Fibroblast of the aortic adventitia (primary cell): ENCODE results near the gene PCDHB1. TPM values are rescaled to one million over a fixed set of nuclear protein-coding genes. Genes with fewer than 3 reads are reported as not detected.
"Not testable (repeated sequence)": the region's sequence is repeated elsewhere in the genome, so short reads cannot be mapped to it uniquely, and the experiment has no call there.

Experiments
- DNase-seq: peaks from one replicate; pipeline ENCODE4 v3.0.0-alpha.2; 2010; ENCODE audit warnings: low read depth
- H3K4me3 ChIP-seq: 2 replicates; pipeline ENCODE4 v1.5.1; 2011; ENCODE audit warnings: low read depth, mild to moderate bottlenecking, control low read depth, low read length, moderate library complexity
- total RNA-seq: library from RNA; depleted of rRNA; stranded (reverse); fragments of >200 nt; gene quantifications from 2 replicates; pipeline ENCODE4 v1.2.3, GENCODE V29; 2012; ENCODE audit warnings: low replicate concordance
- TF ChIP-seq, protein P1 (sequence below): IDR thresholded peaks from 2 replicates; pipeline ENCODE4 v1.5.1; 2011; ENCODE audit warnings: mild to moderate bottlenecking, low read length, control low read depth, inconsistent platforms; ENCODE audit not compliant: insufficient read depth

PCDHB1 gene
- total RNA-seq, 1 donor = not detected

DNA sequence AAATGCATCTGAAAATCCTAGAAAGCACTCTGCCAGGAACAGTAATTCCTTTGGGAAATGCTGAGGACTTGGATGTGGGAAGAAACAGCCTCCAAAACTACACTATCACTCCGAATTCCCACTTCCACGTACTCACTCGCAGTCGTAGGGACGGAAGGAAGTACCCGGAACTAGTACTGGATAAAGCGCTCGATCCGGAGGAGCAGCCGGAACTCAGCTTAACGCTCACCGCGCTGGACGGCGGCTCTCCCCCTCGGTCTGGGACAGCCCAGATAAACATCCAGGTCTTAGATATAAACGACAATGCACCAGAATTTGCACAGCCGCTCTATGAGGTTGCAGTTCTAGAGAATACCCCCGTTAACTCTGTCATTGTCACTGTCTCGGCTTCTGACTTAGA lies 49.9 kb downstream of the PCDHB1 start:
- H3K4me3 ChIP-seq = no peak overlapping the region
- TF ChIP-seq, protein P1, sequence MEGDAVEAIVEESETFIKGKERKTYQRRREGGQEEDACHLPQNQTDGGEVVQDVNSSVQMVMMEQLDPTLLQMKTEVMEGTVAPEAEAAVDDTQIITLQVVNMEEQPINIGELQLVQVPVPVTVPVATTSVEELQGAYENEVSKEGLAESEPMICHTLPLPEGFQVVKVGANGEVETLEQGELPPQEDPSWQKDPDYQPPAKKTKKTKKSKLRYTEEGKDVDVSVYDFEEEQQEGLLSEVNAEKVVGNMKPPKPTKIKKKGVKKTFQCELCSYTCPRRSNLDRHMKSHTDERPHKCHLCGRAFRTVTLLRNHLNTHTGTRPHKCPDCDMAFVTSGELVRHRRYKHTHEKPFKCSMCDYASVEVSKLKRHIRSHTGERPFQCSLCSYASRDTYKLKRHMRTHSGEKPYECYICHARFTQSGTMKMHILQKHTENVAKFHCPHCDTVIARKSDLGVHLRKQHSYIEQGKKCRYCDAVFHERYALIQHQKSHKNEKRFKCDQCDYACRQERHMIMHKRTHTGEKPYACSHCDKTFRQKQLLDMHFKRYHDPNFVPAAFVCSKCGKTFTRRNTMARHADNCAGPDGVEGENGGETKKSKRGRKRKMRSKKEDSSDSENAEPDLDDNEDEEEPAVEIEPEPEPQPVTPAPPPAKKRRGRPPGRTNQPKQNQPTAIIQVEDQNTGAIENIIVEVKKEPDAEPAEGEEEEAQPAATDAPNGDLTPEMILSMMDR = no peak
- DNase-seq = no peak

DNA sequence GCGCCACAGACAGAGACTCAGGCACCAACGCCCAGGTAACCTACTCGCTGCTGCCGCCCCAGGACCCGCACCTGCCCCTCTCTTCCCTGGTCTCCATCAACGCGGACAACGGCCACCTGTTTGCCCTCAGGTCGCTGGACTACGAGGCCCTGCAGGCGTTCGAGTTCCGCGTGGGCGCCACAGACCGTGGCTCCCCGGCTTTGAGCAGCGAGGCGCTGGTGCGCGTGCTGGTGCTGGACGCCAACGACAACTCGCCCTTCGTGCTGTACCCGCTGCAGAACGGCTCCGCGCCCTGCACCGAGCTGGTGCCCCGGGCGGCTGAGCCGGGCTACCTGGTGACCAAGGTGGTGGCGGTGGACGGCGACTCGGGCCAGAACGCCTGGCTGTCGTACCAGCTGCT lies 50.9 kb downstream of the PCDHB1 start:
- not testable (repeated sequence) for H3K4me3 ChIP-seq, DNase-seq

DNA sequence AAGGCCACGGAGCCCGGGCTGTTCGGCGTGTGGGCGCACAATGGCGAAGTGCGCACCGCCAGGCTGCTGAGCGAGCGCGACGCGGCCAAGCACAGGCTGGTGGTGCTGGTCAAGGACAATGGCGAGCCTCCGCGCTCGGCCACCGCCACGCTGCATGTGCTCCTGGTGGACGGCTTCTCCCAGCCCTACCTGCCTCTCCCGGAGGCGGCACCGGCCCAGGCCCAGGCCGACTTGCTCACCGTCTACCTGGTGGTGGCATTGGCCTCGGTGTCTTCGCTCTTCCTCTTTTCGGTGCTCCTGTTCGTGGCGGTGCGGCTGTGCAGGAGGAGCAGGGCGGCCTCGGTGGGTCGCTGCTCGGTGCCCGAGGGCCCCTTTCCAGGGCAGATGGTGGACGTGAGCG lies 51.3 kb downstream of the PCDHB1 start:
- H3K4me3 ChIP-seq, DNase-seq: not testable (repeated sequence)

DNA sequence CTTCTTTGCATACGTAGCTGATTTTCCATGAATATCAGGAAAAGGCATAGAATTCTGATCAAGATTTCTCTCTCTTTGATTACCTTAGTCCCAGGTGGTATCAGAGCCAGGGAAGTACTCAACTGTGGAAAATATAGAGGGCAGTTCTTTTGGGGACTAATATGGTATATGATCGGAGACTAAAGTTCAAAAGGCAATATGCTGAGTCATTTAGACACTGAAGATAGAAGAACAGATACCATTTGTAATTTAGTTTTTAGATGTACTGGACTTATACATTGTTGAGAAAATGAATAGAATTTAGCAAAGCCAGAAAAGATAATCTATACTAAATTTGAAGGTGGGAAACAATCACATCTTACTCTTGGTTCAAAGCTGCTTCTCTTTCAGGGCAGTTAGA lies 54.2 kb downstream of the PCDHB1 start:
- DNase-seq = no peak
- H3K4me3 ChIP-seq = no peak overlapping the region
- TF ChIP-seq, protein P1 = no peak

Other genes starting within 250 kb of the PCDHB1 start
- 0.09 and 1.1 TPM in 2 replicates for gene PCDHA4, start 244.3 kb upstream of the PCDHB1 start, total RNA-seq
- 0.08 and 0.09 TPM in 2 replicates for gene PCDHA5, start 229.8 kb upstream of the PCDHB1 start, total RNA-seq
- 0.27 and 1.3 TPM in 2 replicates for gene PCDHA6, start 223.4 kb upstream of the PCDHB1 start, total RNA-seq
- 0.18 and 0.41 TPM in 2 replicates for gene PCDHA7, start 217.1 kb upstream of the PCDHB1 start, total RNA-seq
- gene PCDHA8, start 210.2 kb upstream of the PCDHB1 start, total RNA-seq = 0.09 and 0.25 TPM in 2 replicates
- under 0.01 and 0.49 TPM in 2 replicates for gene PCDHA9, start 203.0 kb upstream of the PCDHB1 start, total RNA-seq
- gene PCDHA10, start 195.5 kb upstream of the PCDHB1 start, total RNA-seq = under 0.01 and 0.09 TPM in 2 replicates
- 0.08 and 0.09 TPM in 2 replicates for gene PCDHA11, start 182.4 kb upstream of the PCDHB1 start, total RNA-seq
- 0.09 and 0.33 TPM in 2 replicates for gene PCDHA12, start 176.1 kb upstream of the PCDHB1 start, total RNA-seq
- gene PCDHA13, start 169.2 kb upstream of the PCDHB1 start, total RNA-seq = 0.08 TPM in 1 of 2 replicates, not detected in the other
- 0.16 TPM in 1 of 2 replicates, not detected in the other for gene PCDHAC1, start 125.1 kb upstream of the PCDHB1 start, total RNA-seq
- 0.57 TPM in 1 of 2 replicates, not detected in the other for gene PCDHAC2, start 84.9 kb upstream of the PCDHB1 start, total RNA-seq
- gene PCDHB2, start 43.2 kb downstream of the PCDHB1 start, total RNA-seq = 0.36 and 0.82 TPM in 2 replicates
- 0.27 and 0.74 TPM in 2 replicates for gene PCDHB3, start 49.1 kb downstream of the PCDHB1 start, total RNA-seq
- gene PCDHB4, start 70.4 kb downstream of the PCDHB1 start, total RNA-seq = 0.09 and 0.65 TPM in 2 replicates
- gene PCDHB5, start 83.8 kb downstream of the PCDHB1 start, total RNA-seq = 0.45 and 0.57 TPM in 2 replicates
- 0.18 TPM in 1 of 2 replicates, not detected in the other for gene PCDHB6, start 98.7 kb downstream of the PCDHB1 start, total RNA-seq
- gene PCDHB7, start 121.3 kb downstream of the PCDHB1 start, total RNA-seq = 0.63 and 0.98 TPM in 2 replicates
- 0.16 and 0.27 TPM in 2 replicates for gene PCDHB8, start 126.4 kb downstream of the PCDHB1 start, total RNA-seq
- 0.25 and 0.36 TPM in 2 replicates for gene PCDHB16, start 131.0 kb downstream of the PCDHB1 start, total RNA-seq
- 0.41 and 1.2 TPM in 2 replicates for gene PCDHB9, start 135.8 kb downstream of the PCDHB1 start, total RNA-seq
- gene PCDHB10, start 141.0 kb downstream of the PCDHB1 start, total RNA-seq = 0.36 and 0.41 TPM in 2 replicates
- 0.08 and 0.27 TPM in 2 replicates for gene PCDHB11, start 148.3 kb downstream of the PCDHB1 start, total RNA-seq
- gene PCDHB12, start 157.3 kb downstream of the PCDHB1 start, total RNA-seq = 0.18 and 0.25 TPM in 2 replicates
- 0.27 and 0.65 TPM in 2 replicates for gene PCDHB13, start 162.5 kb downstream of the PCDHB1 start, total RNA-seq
- 0.45 and 0.74 TPM in 2 replicates for gene PCDHB14, start 172.0 kb downstream of the PCDHB1 start, total RNA-seq
- gene PCDHB15, start 194.0 kb downstream of the PCDHB1 start, total RNA-seq = 0.09 TPM in 1 of 2 replicates, not detected in the other